Neural progenitor cell (in vitro differentiated cells): ENCODE data around the gene PEF1. TPM values are rescaled to one million over a fixed set of nuclear protein-coding genes. Genes with fewer than 3 reads are reported as not detected.

Experiments
- DNase-seq: peaks from one replicate; pipeline ENCODE4 v3.0.0-alpha.2; 2016; ENCODE audit warnings: low spot score
- H2AFZ ChIP-seq: fragments of 200-600 bp; sonication (generic); replicated peaks from 2 replicates; pipeline ENCODE4 v1.6.1; 2016; ENCODE audit warnings: antibody characterized with exemption
- H3F3A ChIP-seq: fragments of 200-600 bp; sonication (generic); 2 replicates; pipeline ENCODE4 v1.6.1; 2016; ENCODE audit warnings: antibody characterized with exemption, low read depth
- H3K27ac ChIP-seq: fragments of 200-600 bp; sonication (generic); 2 replicates; pipeline ENCODE4 v1.5.1; 2016; ENCODE audit warnings: mild to moderate bottlenecking
- H3K27me3 ChIP-seq: fragments of 200-600 bp; sonication (generic); 2 replicates; pipeline ENCODE4 v1.6.1; 2016; ENCODE audit warnings: mild to moderate bottlenecking, moderate library complexity
- H3K36me3 ChIP-seq: fragments of 200-600 bp; sonication (generic); 2 replicates; pipeline ENCODE4 v1.5.1; 2016
- H3K4me1 ChIP-seq: fragments of 200-600 bp; sonication (generic); 2 replicates; pipeline ENCODE4 v1.6.1; 2016; ENCODE audit warnings: mixed run types
- H3K4me2 ChIP-seq: fragments of 200-600 bp; sonication (generic); 2 replicates; pipeline ENCODE4 v1.6.1; 2016
- H3K4me3 ChIP-seq: fragments of 200-600 bp; sonication (generic); 2 replicates; pipeline ENCODE4 v1.5.1; 2016
- H3K79me2 ChIP-seq: fragments of 200-600 bp; sonication (generic); 2 replicates; pipeline ENCODE4 v1.6.1; 2016; ENCODE audit warnings: low read depth
- H3K9ac ChIP-seq: fragments of 200-600 bp; sonication (generic); 2 replicates; pipeline ENCODE4 v1.6.1; 2016
- H3K9me3 ChIP-seq: fragments of 200-600 bp; sonication (generic); 2 replicates; pipeline ENCODE4 v1.5.1; 2016; ENCODE audit warnings: low read depth
- H4K20me1 ChIP-seq: fragments of 200-600 bp; sonication (generic); 2 replicates; pipeline ENCODE4 v1.6.1; 2016; ENCODE audit warnings: low read depth
- H3K27ac Mint-ChIP-seq: 3 replicates; pipeline ENCODE4 v1.8.0; 2021; ENCODE audit warnings: mixed read lengths
- H3K27me3 Mint-ChIP-seq: 2 replicates; pipeline ENCODE4 v1.8.0; 2022; ENCODE audit warnings: low read depth, mild to moderate bottlenecking, inconsistent platforms, moderate library complexity, mixed read lengths; ENCODE audit not compliant: insufficient read depth
- H3K36me3 Mint-ChIP-seq: 3 replicates; pipeline ENCODE4 v1.8.0; 2021; ENCODE audit warnings: mixed read lengths
- H3K4me1 Mint-ChIP-seq: 3 replicates; pipeline ENCODE4 v1.8.0; 2021; ENCODE audit warnings: mixed read lengths
- H3K4me3 Mint-ChIP-seq: 3 replicates; pipeline ENCODE4 v1.8.0; 2021; ENCODE audit warnings: mild to moderate bottlenecking, moderate library complexity, mixed read lengths
- H3K9me3 Mint-ChIP-seq: 3 replicates; pipeline ENCODE4 v1.8.0; 2020; ENCODE audit warnings: mixed read lengths
- EZH2 ChIP-seq: fragments of 200-600 bp; sonication (generic); IDR thresholded peaks from 2 replicates; pipeline ENCODE4 v1.6.1; 2017; ENCODE audit warnings: antibody characterized with exemption, mild to moderate bottlenecking, moderate library complexity
- EZH2phosphoT487 ChIP-seq: fragments of 200-600 bp; sonication (generic); IDR thresholded peaks from 2 replicates; pipeline ENCODE4 v1.6.1; 2017; ENCODE audit warnings: antibody characterized with exemption
- total RNA-seq: library from RNA; depleted of rRNA; stranded (reverse); fragments of >200 nt; gene quantifications from 2 replicates; pipeline ENCODE4 v1.2.3, GENCODE V29; 2015; ENCODE audit warnings: low replicate concordance
- TF ChIP-seq, protein P1 (sequence below): fragments of 200-600 bp; sonication (generic); IDR thresholded peaks from 2 replicates; pipeline ENCODE4 v1.5.1; 2017; ENCODE audit warnings: antibody characterized with exemption, mild to moderate bottlenecking

PEF1 gene
- total RNA-seq, 1 donor from 2014 or later = 30.7 TPM

DNA sequence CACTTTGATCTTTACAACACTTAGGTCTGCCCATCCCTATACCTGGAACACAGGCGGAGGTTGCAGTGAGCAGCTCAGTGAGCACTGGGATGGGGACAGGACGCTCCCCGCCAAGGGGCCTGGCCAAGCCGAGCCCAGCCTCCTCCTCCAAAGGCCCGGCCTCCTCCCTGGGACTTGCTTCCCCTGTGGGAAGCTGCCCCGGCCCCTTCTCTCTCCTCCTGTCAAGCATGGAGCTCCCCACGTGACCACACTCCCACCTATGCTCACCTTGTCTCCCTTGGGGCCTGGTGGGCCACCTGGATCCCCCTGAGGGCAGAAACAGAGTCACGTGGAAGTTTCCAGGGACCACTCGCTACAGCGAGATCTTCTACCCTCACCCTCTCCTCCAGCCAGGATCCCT is 46.2 kb upstream of the PEF1 start:
- Histone ChIP-seq H3F3A (no peaks in the 10 kb centered on the region), H3K9ac (no peak overlapping the region), H3K9me3 (no peaks in the 10 kb centered on the region), H4K20me1 (no peaks in the 10 kb centered on the region), H3K79me2 (no peaks in the 10 kb centered on the region), H3K4me1 (peaks cover 7% of the 10 kb centered on the region), H3K4me3 (no peak overlapping the region), H2AFZ (no peak overlapping the region), H3K4me2 (no peak overlapping the region), H3K27ac (no peak overlapping the region), H3K27me3 (no peaks in the 10 kb centered on the region), H3K36me3 (no peaks in the 10 kb centered on the region)
- H3K9me3 Mint-ChIP-seq = no peaks in the 10 kb centered on the region
- peaks cover 7% of the 10 kb centered on the region for H3K27me3 Mint-ChIP-seq
- no peak for DNase-seq
- TF ChIP-seq EZH2phosphoT487 (no peak), EZH2 (no peak)
- TF ChIP-seq, protein P1, sequence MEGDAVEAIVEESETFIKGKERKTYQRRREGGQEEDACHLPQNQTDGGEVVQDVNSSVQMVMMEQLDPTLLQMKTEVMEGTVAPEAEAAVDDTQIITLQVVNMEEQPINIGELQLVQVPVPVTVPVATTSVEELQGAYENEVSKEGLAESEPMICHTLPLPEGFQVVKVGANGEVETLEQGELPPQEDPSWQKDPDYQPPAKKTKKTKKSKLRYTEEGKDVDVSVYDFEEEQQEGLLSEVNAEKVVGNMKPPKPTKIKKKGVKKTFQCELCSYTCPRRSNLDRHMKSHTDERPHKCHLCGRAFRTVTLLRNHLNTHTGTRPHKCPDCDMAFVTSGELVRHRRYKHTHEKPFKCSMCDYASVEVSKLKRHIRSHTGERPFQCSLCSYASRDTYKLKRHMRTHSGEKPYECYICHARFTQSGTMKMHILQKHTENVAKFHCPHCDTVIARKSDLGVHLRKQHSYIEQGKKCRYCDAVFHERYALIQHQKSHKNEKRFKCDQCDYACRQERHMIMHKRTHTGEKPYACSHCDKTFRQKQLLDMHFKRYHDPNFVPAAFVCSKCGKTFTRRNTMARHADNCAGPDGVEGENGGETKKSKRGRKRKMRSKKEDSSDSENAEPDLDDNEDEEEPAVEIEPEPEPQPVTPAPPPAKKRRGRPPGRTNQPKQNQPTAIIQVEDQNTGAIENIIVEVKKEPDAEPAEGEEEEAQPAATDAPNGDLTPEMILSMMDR = no peak
- H3K36me3 Mint-ChIP-seq = no peaks in the 10 kb centered on the region
- H3K4me3 Mint-ChIP-seq = no peak overlapping the region
- peaks cover 39% of the 10 kb centered on the region for H3K4me1 Mint-ChIP-seq
- no peak overlapping the region for H3K27ac Mint-ChIP-seq

DNA sequence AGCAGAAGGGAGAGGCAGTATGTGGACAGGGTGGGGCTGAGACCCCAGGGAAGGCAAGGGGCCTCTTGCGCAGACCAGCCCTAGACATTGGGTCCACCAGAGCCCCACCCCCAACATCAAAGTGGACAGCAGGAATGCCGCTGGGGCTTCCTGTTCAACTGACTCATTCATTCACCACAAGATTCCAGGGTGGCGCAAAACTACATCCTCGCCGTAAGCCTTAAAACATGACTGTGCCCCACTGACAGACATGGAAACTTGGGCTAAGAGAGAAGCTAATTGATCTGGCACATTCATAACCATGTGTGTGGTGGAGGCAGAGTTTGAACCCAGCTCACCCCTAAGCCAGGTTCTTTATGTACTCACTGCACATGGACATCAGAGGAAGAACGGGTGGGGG is 45.2 kb upstream of the PEF1 start:
- Mint-ChIP-seq H3K4me3 (no peak overlapping the region), H3K27me3 (peaks cover 11% of the 10 kb centered on the region), H3K9me3 (no peaks in the 10 kb centered on the region), H3K27ac (no peak overlapping the region), H3K4me1 (peaks cover 40% of the 10 kb centered on the region), H3K36me3 (no peaks in the 10 kb centered on the region)
- peak overlapping the region; percentile 82 for H2AFZ ChIP-seq
- TF ChIP-seq, protein P1 = no peak
- TF ChIP-seq EZH2 (no peak), EZH2phosphoT487 (no peak)
- H3K4me2 ChIP-seq = no peak overlapping the region
- no peak overlapping the region for H3K27ac ChIP-seq
- H3F3A ChIP-seq = no peaks in the 10 kb centered on the region
- no peak for DNase-seq
- H3K4me3 ChIP-seq = no peak overlapping the region
- no peaks in the 10 kb centered on the region for H4K20me1 ChIP-seq
- H3K9me3 ChIP-seq = no peaks in the 10 kb centered on the region
- no peaks in the 10 kb centered on the region for H3K36me3 ChIP-seq
- no peak overlapping the region for H3K9ac ChIP-seq
- peaks cover 7% of the 10 kb centered on the region for H3K4me1 ChIP-seq
- no peaks in the 10 kb centered on the region for H3K79me2 ChIP-seq
- H3K27me3 ChIP-seq = no peaks in the 10 kb centered on the region

DNA sequence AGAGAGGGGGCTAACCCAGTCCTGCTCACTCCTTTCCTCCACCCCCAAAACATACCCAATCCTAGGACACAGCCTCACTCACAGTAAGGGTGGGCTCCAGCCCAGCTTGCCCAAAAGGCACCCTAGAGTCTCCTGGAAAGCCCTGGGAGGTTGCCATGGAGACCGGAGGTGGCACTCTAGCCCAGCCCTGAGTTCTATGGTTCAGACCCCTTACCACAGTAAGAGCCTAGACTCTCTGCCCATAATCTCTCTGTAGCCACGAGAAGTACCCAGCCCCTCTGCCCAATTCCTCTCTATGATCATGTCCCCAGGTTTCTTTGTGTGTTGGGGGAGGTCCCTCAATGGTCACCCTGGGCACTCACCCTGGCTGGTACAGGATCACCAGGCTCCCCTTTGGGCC is 44.7 kb upstream of the PEF1 start:
- peaks cover 11% of the 10 kb centered on the region for H3K27me3 Mint-ChIP-seq
- no peaks in the 10 kb centered on the region for H3K9me3 Mint-ChIP-seq
- Histone ChIP-seq H3K27me3 (no peaks in the 10 kb centered on the region), H3K9me3 (no peaks in the 10 kb centered on the region), H4K20me1 (no peaks in the 10 kb centered on the region), H3K4me1 (peaks cover 7% of the 10 kb centered on the region), H3F3A (no peaks in the 10 kb centered on the region), H3K9ac (no peak overlapping the region), H3K79me2 (no peaks in the 10 kb centered on the region), H3K36me3 (no peaks in the 10 kb centered on the region), H3K4me2 (peak overlapping the region; percentile 35), H2AFZ (peak overlapping the region; percentile 82), H3K4me3 (no peak overlapping the region), H3K27ac (no peak overlapping the region)
- no peaks in the 10 kb centered on the region for H3K36me3 Mint-ChIP-seq
- TF ChIP-seq, protein P1 = no peak
- TF ChIP-seq EZH2 (no peak), EZH2phosphoT487 (no peak)
- DNase-seq = peak; percentile 53
- peak overlapping the region; percentile 85 for H3K27ac Mint-ChIP-seq
- no peak overlapping the region for H3K4me3 Mint-ChIP-seq
- peaks cover 35% of the 10 kb centered on the region for H3K4me1 Mint-ChIP-seq
